Liver (tissue), 9 donors: ENCODE results near the gene PDE6B. TPM values are rescaled to one million over a fixed set of nuclear protein-coding genes. Genes with fewer than 3 reads are reported as not detected.

Experiments used
- DNase-seq: peaks from one replicate; pipeline ENCODE4 v3.0.0-alpha.2; 2017; ENCODE audit warnings: low spot score
- H3K27ac ChIP-seq, 2 donors: one replicate each; pipeline ENCODE4 v1.7.0; 2013; ENCODE audit warnings: inconsistent platforms in 2 of 2, low read length in 2 of 2, control low read depth in 1 of 2, low read depth in 1 of 2, mild to moderate bottlenecking in 1 of 2
- H3K27me3 ChIP-seq, 4 donors: one replicate each; pipeline versions ENCODE4 v1.6.1 to v1.7.0; 2013; ENCODE audit warnings: low read length in 3 of 4, inconsistent platforms in 1 of 4, mild to moderate bottlenecking in 1 of 4, moderate library complexity in 1 of 4; ENCODE audit not compliant: control insufficient read depth in 4 of 4, insufficient read depth in 4 of 4
- H3K36me3 ChIP-seq, 4 donors: one replicate each; pipeline versions ENCODE4 v1.6.1 to v1.7.0; 2013; ENCODE audit warnings: low read length in 3 of 4, mild to moderate bottlenecking in 3 of 4, low read depth in 1 of 4, moderate library complexity in 1 of 4; ENCODE audit not compliant: control insufficient read depth in 4 of 4, insufficient read depth in 3 of 4
- H3K4me1 ChIP-seq, 4 donors: one replicate each; pipeline versions ENCODE4 v1.6.1 to v1.7.0; 2013; ENCODE audit warnings: low read length in 3 of 4, mild to moderate bottlenecking in 3 of 4, moderate library complexity in 1 of 4; ENCODE audit not compliant: control insufficient read depth in 4 of 4, insufficient read depth in 4 of 4
- H3K4me3 ChIP-seq, 3 donors: one replicate each; pipeline versions ENCODE4 v1.6.1 to v1.7.0; 2013; ENCODE audit warnings: low read length in 3 of 3, control low read depth in 1 of 3, low read depth in 1 of 3, mild to moderate bottlenecking in 1 of 3
- H3K9ac ChIP-seq, 2 donors: one replicate each; pipeline ENCODE4 v1.7.0; 2013; ENCODE audit warnings: low read length in 2 of 2, mild to moderate bottlenecking in 2 of 2, moderate library complexity in 2 of 2, control low read depth in 1 of 2, low read depth in 1 of 2
- H3K9me3 ChIP-seq, 4 donors: one replicate each; pipeline versions ENCODE4 v1.6.1 to v1.7.0; 2013; ENCODE audit warnings: low read length in 3 of 4; ENCODE audit not compliant: control insufficient read depth in 4 of 4
- ATF3 ChIP-seq: IDR thresholded peaks from 2 replicates; pipeline ENCODE4 v1.6.1; 2016; ENCODE audit warnings: antibody characterized with exemption
- CTCF ChIP-seq: fragments of 150-350 bp; IDR thresholded peaks from 2 replicates; pipeline ENCODE4 v1.5.1; 2017; ENCODE audit warnings: improper control_type of control experiment, low read depth, low read length; ENCODE audit not compliant: missing input control
- EGR1 ChIP-seq, 2 donors: IDR thresholded peaks; 2 replicates each; pipeline ENCODE4 v1.6.1; 2016 to 2018; ENCODE audit warnings: antibody characterized with exemption in 2 of 2, low read depth in 2 of 2
- FOXA1 ChIP-seq: IDR thresholded peaks from 2 replicates; pipeline ENCODE4 v1.6.1; 2016; ENCODE audit warnings: antibody characterized with exemption
- FOXA2 ChIP-seq: IDR thresholded peaks from 2 replicates; pipeline ENCODE4 v1.6.1; 2016; ENCODE audit warnings: antibody characterized with exemption
- GABPA ChIP-seq, 2 donors: IDR thresholded peaks in 1 of 2; conservative IDR thresholded peaks in 1 of 2; 2 replicates each; pipeline ENCODE4 v1.6.1; 2016; ENCODE audit warnings: antibody characterized with exemption in 2 of 2, mild to moderate bottlenecking in 1 of 2, moderate library complexity in 1 of 2
- HNF4A ChIP-seq, 2 donors: conservative IDR thresholded peaks; 2 replicates each; pipeline ENCODE4 v1.6.1; 2016; ENCODE audit warnings: antibody characterized with exemption in 2 of 2, mild to moderate bottlenecking in 2 of 2
- JUND ChIP-seq, 2 donors: IDR thresholded peaks; 2 replicates each; pipeline ENCODE4 v1.6.1; 2016; ENCODE audit warnings: antibody characterized with exemption in 2 of 2
- NR2F2 ChIP-seq: IDR thresholded peaks from 2 replicates; pipeline ENCODE4 v1.6.1; 2016; ENCODE audit warnings: antibody characterized with exemption
- RAD21 ChIP-seq, 2 donors: IDR thresholded peaks; 2 replicates each; pipeline ENCODE4 v1.6.1; 2016; ENCODE audit warnings: antibody characterized with exemption in 2 of 2, mild to moderate bottlenecking in 2 of 2
- REST ChIP-seq: IDR thresholded peaks from 2 replicates; pipeline ENCODE4 v1.6.1; 2016; ENCODE audit warnings: antibody characterized with exemption, mild to moderate bottlenecking
- RXRA ChIP-seq, 2 donors: IDR thresholded peaks; 2 replicates each; pipeline ENCODE4 v1.6.1; 2017 to 2018; ENCODE audit warnings: antibody characterized with exemption in 2 of 2, mild to moderate bottlenecking in 1 of 2
- SP1 ChIP-seq: IDR thresholded peaks from 2 replicates; pipeline ENCODE4 v1.6.1; 2018; ENCODE audit warnings: antibody characterized with exemption, mild to moderate bottlenecking
- TAF1 ChIP-seq: conservative IDR thresholded peaks from 2 replicates; pipeline ENCODE4 v1.6.1; 2016; ENCODE audit warnings: antibody characterized with exemption, mild to moderate bottlenecking
- YY1 ChIP-seq: IDR thresholded peaks from 2 replicates; pipeline ENCODE4 v1.6.1; 2016; ENCODE audit warnings: antibody characterized with exemption, mild to moderate bottlenecking
- ZBTB33 ChIP-seq: IDR thresholded peaks from 2 replicates; pipeline ENCODE4 v1.6.1; 2016; ENCODE audit warnings: antibody characterized with exemption
- WGBS: extraction: QIAGEN DNeasy Blood & Tissue Kit; methylation state at CpG from one replicate; pipeline ENCODE4 v1.1.7; 2013; 5-methylcytosine and 5-hydroxymethylcytosine counted together
- polyA plus RNA-seq, 2 donors: library from polyadenylated mRNA; stranded (reverse) in 1 of 2; unstranded in 1 of 2; fragments of 200-250 nt in 1 of 2; fragments of >200 nt in 1 of 2; fragmentation: Nextera tagmentation in 1 of 2; extraction: Ambion mirVana in 1 of 2; gene quantifications; one replicate each; pipeline versions ENCODE4 v1.2.1 to v1.2.3, GENCODE V29; 2013 to 2015
- total RNA-seq, 2 donors: library from RNA; depleted of rRNA; stranded (reverse); fragments of >200 nt; gene quantifications; one replicate each; pipeline ENCODE4 v1.2.3, GENCODE V29; 2014
- donor health status: healthy.
- donor health status: healthy.
- donor health status: healthy.
- donor health status: healthy.
- donor health status: healthy.

The PDE6B gene
- total and polyA plus RNA-seq, 4 donors: 0.28 to 7.3 (median 0.49) TPM

- DNase-seq: no peak
- no peaks in the 10 kb centered on the region for H3K36me3 ChIP-seq
- H3K4me1 ChIP-seq: no peaks in the 10 kb centered on the region
- peaks cover 0 to 2% (median 0%) of the 10 kb centered on the region in 4 donors for H3K9me3 ChIP-seq
- H3K27me3 ChIP-seq: no peaks in the 10 kb centered on the region
- TF ChIP-seq FOXA1: no peak
- no peak for TF ChIP-seq FOXA2
- no peak for TF ChIP-seq SP1
- TF ChIP-seq REST: no peak
- TF ChIP-seq CTCF: no peak
- no peak for TF ChIP-seq NR2F2
- TF ChIP-seq HNF4A (conservative IDR thresholded peaks at IDR 0.05): no peak
- no peak for TF ChIP-seq GABPA (IDR thresholded peaks at IDR 0.05 in 1 of 2, conservative IDR thresholded peaks at IDR 0.05 in 1 of 2)
- no peak for TF ChIP-seq RAD21 (IDR thresholded peaks at IDR 0.05)
- no peak for TF ChIP-seq EGR1 (IDR thresholded peaks at IDR 0.05; ENCODE audit: low read depth in 2 of 2)
- no peak for TF ChIP-seq ATF3
- no peak overlapping the region for H3K27ac ChIP-seq
- H3K9ac ChIP-seq: no peak overlapping the region
- WGBS: 80% methylated on average over 1 of the region's 1 CpG
- H3K4me3 ChIP-seq: no peak overlapping the region
These were observed 9.3 kb upstream of the PDE6B start for GRCh38 chr4:616091-616490.

GRCh38 chr4:616911-617643 lies 8.3 kb upstream of the PDE6B start:
- H3K27me3 ChIP-seq: no peaks in the 10 kb centered on the region
- H3K9me3 ChIP-seq: peaks cover 0 to 2% (median 0%) of the 10 kb centered on the region in 4 donors
- no peak overlapping the region for H3K27ac ChIP-seq
- WGBS: 91% methylated on average over 27 of the region's 27 CpGs
- DNase-seq: no peak
- no peaks in the 10 kb centered on the region for H3K36me3 ChIP-seq
- H3K4me1 ChIP-seq: no peaks in the 10 kb centered on the region
- no peak overlapping the region for H3K9ac ChIP-seq
- no peak overlapping the region for H3K4me3 ChIP-seq
- TF ChIP-seq SP1 (no peak), YY1 (no peak), ATF3 (no peak), RXRA (IDR thresholded peaks at IDR 0.05) (no peak), REST (no peak), GABPA (IDR thresholded peaks at IDR 0.05 in 1 of 2, conservative IDR thresholded peaks at IDR 0.05 in 1 of 2) (no peak), FOXA1 (no peak), CTCF (no peak), EGR1 (IDR thresholded peaks at IDR 0.05; ENCODE audit: low read depth in 2 of 2) (no peak), JUND (IDR thresholded peaks at IDR 0.05) (no peak), RAD21 (IDR thresholded peaks at IDR 0.05) (no peak), ZBTB33 (no peak), FOXA2 (no peak), HNF4A (conservative IDR thresholded peaks at IDR 0.05) (no peak), TAF1 (no peak)
